DOHH2 (cell line): ENCODE data around the gene ZNF177.

Experiments
- H3F3A ChIP-seq: fragments of 200-600 bp; sonication (generic), shearing (Covaris generic); 2 replicates; pipeline ENCODE4 v1.6.0; 2016; ENCODE audit warnings: antibody characterized with exemption, mild to moderate bottlenecking; ENCODE audit not compliant: control insufficient read depth, insufficient read depth
- H3K27ac ChIP-seq: fragments of 200-600 bp; sonication (generic); 2 replicates; pipeline ENCODE4 v1.5.1; 2014; ENCODE audit warnings: low read depth, mild to moderate bottlenecking, low read length, moderate library complexity
- H3K27me3 ChIP-seq: fragments of 200-600 bp; sonication (generic); 2 replicates; pipeline ENCODE4 v1.6.1; 2014; ENCODE audit warnings: mild to moderate bottlenecking, low read length, mixed read lengths; ENCODE audit not compliant: control insufficient read depth
- H3K36me3 ChIP-seq: fragments of 200-600 bp; sonication (generic); 2 replicates; pipeline ENCODE4 v1.6.1; 2014; ENCODE audit warnings: mild to moderate bottlenecking, low read length, moderate library complexity, mixed read lengths; ENCODE audit not compliant: control insufficient read depth
- H3K4me1 ChIP-seq: fragments of 200-600 bp; sonication (generic); 2 replicates; pipeline ENCODE4 v1.6.1; 2014; ENCODE audit warnings: mild to moderate bottlenecking, low read length, mixed read lengths; ENCODE audit not compliant: control insufficient read depth
- H3K4me2 ChIP-seq: fragments of 200-600 bp; sonication (generic); 2 replicates; pipeline ENCODE4 v1.6.0; 2014; ENCODE audit warnings: mild to moderate bottlenecking, low read length, moderate library complexity
- H3K4me3 ChIP-seq: fragments of 200-600 bp; sonication (generic); 2 replicates; pipeline ENCODE4 v1.5.1; 2014; ENCODE audit warnings: mild to moderate bottlenecking, low read length, mixed read lengths
- H3K79me2 ChIP-seq: fragments of 200-600 bp; sonication (generic); 2 replicates; pipeline ENCODE4 v1.6.1; 2014; ENCODE audit warnings: mild to moderate bottlenecking, low read length, mixed read lengths; ENCODE audit not compliant: control insufficient read depth
- H3K9me2 ChIP-seq: fragments of 200-600 bp; sonication (generic); replicated peaks from 2 replicates; pipeline ENCODE4 v1.6.1; 2014; ENCODE audit warnings: mild to moderate bottlenecking, low read length, mixed read lengths; ENCODE audit not compliant: control insufficient read depth
- H3K9me3 ChIP-seq: fragments of 200-600 bp; sonication (generic); 2 replicates; pipeline ENCODE4 v1.6.1; 2014; ENCODE audit warnings: antibody characterized with exemption, low read length, mixed read lengths; ENCODE audit not compliant: control insufficient read depth, insufficient read depth
- H4K20me1 ChIP-seq: fragments of 200-600 bp; sonication (generic); 2 replicates; pipeline ENCODE4 v1.6.0; 2014; ENCODE audit warnings: low read depth, mild to moderate bottlenecking, antibody characterized with exemption, low read length, moderate library complexity; ENCODE audit not compliant: control insufficient read depth, insufficient read depth
- CTCF ChIP-seq: fragments of 200-600 bp; sonication (generic); IDR thresholded peaks from one replicate; pipeline ENCODE4 v1.5.1; 2014; ENCODE audit warnings: antibody characterized with exemption, mild to moderate bottlenecking, low read depth, low read length; ENCODE audit not compliant: poor library complexity, severe bottlenecking
- EZH2phosphoT487 ChIP-seq: fragments of 200-600 bp; sonication (generic); IDR thresholded peaks from 2 replicates; pipeline ENCODE4 v1.6.1; 2017; ENCODE audit warnings: borderline replicate concordance, mild to moderate bottlenecking, antibody characterized with exemption, low read length, moderate library complexity, mixed read lengths

Gene ZNF177

DNA sequence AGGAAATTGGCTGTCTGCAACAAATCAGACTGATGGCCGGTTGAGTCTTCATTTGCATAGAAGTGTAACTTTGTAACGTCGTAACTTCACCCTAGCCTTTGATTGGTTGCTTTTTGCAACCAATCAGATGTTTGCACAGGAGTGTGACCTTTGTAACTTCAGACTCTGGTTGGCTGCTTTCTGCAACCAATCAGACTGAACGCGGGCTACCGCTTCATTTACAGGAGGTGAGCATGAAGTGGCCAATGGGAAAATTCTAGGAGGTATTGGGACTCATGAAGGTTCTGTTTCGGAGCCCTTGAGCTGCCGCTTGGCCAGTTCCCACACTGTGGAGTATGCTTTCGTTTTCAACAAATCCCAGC, 39.3 kb upstream of the ZNF177 start:
- H3K9me2 ChIP-seq, result no peaks in the 10 kb centered on the region
- no peaks in the 10 kb centered on the region for H4K20me1 ChIP-seq
- H3K27me3 ChIP-seq, result no peaks in the 10 kb centered on the region
- H3K79me2 ChIP-seq, result peaks cover 6% of the 10 kb centered on the region
- peak overlapping the region; percentile 62 for H3K27ac ChIP-seq
- H3F3A ChIP-seq, result 0 out of 2 replicates have a peak, but pooled peaks cover 3% of the 10 kb centered on the region
- no peaks in the 10 kb centered on the region for H3K36me3 ChIP-seq
- peak overlapping the region; percentile 79 for H3K4me2 ChIP-seq
- H3K4me1 ChIP-seq, result peaks cover 17% of the 10 kb centered on the region
- H3K9me3 ChIP-seq, result peaks cover 19% of the 10 kb centered on the region
- peak overlapping the region; percentile 77 for H3K4me3 ChIP-seq
- TF ChIP-seq CTCF (no peak), EZH2phosphoT487 (no peak)

DNA sequence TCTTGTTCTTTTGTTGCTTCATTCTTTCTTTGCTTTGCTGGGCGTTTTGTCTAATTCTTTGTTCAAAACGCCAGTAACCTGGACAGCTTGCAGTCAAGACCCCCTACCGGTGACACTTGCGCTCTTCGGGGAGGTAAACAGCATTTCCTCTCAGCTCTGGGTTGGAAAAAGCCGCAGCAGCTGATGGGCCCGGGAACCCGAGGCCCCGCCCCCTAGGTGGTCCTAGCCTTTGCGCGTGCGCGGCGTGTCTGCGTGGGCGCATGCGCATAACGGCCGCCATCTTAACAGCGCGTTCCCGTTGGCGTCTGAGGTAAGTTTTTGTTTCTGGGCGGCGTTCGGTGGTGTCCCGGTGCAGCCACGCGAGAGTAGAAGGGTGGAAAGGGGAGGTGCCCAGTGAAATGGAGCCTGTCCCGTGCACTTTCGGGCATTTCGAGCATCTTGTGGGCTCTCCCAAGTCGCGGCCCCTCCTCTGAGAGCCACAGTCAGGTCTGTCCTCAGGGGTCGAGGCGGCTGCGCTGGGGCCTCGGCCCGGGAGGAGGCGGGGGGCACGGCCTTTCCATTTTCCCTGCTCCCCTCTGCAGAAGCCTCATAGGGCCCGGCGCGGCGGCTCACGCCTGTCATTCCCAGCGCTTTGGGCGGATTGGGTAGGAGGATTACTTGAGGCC, 38.8 kb upstream of the ZNF177 start, which contains the start of gene ZNF559:
Gene ZNF559, plus strand, starts transcription at position 261 of the 665 bp plus-strand sequence. CDS start 14,371 bp downstream, outside the sequence.
- TF ChIP-seq CTCF, result peak; percentile 60
- TF ChIP-seq EZH2phosphoT487, result no peak
- Histone ChIP-seq H3K9me3 (peaks cover 19% of the 10 kb centered on the region), H3K9me2 (no peaks in the 10 kb centered on the region), H3K36me3 (no peaks in the 10 kb centered on the region), H3K79me2 (peaks cover 6% of the 10 kb centered on the region), H3K4me1 (peaks cover 17% of the 10 kb centered on the region), H3K4me3 (peak within 1 kb of the TSS; percentile 77), H3K27me3 (no peaks in the 10 kb centered on the region), H3K4me2 (peak within 1 kb of the TSS; percentile 79), H4K20me1 (no peaks in the 10 kb centered on the region), H3K27ac (peak within 1 kb of the TSS; percentile 62), H3F3A (0 out of 2 replicates have a peak, but pooled peaks cover 3% of the 10 kb centered on the region)

DNA sequence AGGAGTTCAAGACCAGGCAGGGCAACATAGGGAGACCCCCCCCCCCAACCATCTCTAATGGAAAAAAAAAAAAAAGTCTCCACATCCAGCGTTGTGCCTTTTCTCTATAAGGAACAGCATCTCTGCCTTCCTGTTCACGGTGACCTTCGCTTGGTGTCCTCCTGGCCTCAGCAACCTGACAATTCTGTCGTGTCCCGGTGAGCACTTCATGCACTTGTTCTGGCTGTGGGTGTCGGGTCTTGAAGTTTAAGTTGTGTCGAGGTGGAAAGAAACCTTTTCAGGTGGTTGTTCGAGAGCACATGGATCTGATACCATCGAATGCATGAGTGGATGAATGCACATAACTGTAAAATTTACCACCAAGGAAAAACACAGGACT, 38.2 kb upstream of the ZNF177 start:
- no peak for TF ChIP-seq EZH2phosphoT487
- no peak for TF ChIP-seq CTCF
- H3K79me2 ChIP-seq, result peaks cover 6% of the 10 kb centered on the region
- peak overlapping the region; percentile 79 for H3K4me2 ChIP-seq
- H3K9me2 ChIP-seq, result no peaks in the 10 kb centered on the region
- H3K27ac ChIP-seq, result peak overlapping the region; percentile 41
- no peaks in the 10 kb centered on the region for H3K36me3 ChIP-seq
- peaks cover 19% of the 10 kb centered on the region for H3K9me3 ChIP-seq
- H3K4me1 ChIP-seq, result peaks cover 17% of the 10 kb centered on the region
- no peaks in the 10 kb centered on the region for H3K27me3 ChIP-seq
- H3K4me3 ChIP-seq, result peak overlapping the region; percentile 77
- no peaks in the 10 kb centered on the region for H4K20me1 ChIP-seq
- H3F3A ChIP-seq, result 0 out of 2 replicates have a peak, but pooled peaks cover 3% of the 10 kb centered on the region
